Activated T-cell treated with anti-CD3 and anti-CD28 coated beads, Interleukin-2, amount 50 U/mL, for 48 hours (primary cell): ENCODE results near the gene DAPK3.
A peak's percentile ranks its signal among the peaks of the same experiment; 100 is the strongest.
"Not testable (repeated sequence)": the region's sequence is repeated elsewhere in the genome, so short reads cannot be mapped to it uniquely, and the experiment has no call there.

Experiments used
- DNase-seq, 2 experiments: peaks; one replicate each; pipeline ENCODE4 v3.0.0-alpha.2; 2020

The DAPK3 gene

DNA sequence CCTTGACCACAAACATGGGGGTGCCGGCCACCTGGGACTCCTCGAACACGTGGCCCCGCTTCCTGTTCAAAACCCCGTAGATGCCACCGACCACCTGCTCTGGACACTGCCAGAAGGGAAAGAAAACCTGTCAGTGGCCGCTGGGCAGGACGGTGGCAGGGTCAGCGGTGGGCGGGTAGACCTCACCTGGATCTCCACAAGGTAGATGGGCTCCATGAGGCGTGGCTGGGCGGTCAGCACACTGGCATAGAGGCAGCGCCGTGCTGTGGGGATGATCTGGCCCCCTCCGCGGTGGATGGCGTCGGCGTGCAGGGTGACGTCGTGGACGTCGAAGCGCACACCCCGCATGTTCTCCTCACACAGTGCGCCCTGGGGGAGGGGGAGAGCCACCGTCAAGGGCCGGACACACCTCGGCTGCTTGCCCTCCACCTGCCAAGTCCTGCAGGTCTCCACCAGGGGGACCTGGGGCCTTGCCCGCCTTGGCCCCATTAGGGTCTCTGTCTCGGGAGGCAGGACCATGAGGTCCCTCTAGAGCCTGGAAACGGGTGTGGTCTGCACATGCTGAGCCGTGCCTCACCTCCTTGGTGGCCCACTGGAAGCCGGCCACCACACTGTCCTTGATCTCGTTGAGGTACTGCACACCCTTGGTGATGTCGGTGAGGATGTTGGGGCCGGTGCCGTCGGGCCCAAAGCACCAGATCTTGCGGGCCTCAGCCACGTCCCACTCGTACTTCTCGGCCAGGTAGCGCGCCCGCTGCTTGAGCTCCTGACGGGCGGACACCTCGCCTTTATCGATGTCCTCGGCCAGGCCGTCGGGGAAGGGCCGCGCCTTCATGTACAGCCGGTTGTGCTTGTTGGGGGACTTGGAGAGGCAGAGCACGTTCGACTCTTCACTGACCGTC lies 6.6 kb upstream of the DAPK3 start:
- peak; percentile 33 to 43 for DNase-seq

DNA sequence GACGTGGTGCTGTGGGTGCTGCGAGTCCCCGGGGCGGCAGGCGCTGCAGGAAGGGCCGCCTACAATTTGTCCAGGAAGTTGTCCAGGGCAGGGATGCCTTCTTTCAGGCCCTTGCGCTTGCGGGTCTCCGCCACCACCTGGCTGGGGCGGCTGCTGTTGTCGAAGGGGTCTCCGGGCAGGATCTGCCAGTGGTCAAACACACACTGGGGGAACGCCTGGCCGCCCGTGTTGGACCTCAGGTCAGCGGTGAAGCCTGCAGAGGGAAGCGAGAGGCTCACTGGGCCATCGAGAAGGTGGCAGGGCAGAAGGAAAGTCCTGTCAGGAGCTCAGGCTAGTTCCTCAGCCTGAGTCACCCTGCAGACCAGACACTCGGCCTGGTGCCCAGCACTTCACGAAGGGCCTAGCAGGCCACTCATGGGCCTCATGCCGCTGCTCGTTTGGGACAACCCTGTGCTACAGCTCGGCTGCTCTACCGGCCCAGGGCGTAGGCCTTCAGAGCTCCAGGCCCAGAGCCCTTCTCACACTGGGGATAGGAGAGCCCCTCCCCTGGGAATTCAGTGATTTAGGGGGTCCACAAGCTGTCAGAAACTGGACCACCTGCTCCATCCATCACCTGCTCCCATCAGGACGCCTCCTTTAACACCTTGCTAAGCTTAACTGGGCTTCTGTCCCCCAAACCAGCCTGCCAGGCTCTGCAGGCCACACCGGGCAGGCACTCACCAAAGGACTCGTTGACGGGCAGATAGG lies 5.8 kb upstream of the DAPK3 start:
- peak; percentile 34 to 35 for DNase-seq

GRCh38 chr19:3975637-3976087 lies 4.8 kb upstream of the DAPK3 start:
- peak; percentile 46 to 48 for DNase-seq

GRCh38 chr19:3975144-3975543 lies 4.2 kb upstream of the DAPK3 start:
- peak; percentile 40 to 43 for DNase-seq

DNA sequence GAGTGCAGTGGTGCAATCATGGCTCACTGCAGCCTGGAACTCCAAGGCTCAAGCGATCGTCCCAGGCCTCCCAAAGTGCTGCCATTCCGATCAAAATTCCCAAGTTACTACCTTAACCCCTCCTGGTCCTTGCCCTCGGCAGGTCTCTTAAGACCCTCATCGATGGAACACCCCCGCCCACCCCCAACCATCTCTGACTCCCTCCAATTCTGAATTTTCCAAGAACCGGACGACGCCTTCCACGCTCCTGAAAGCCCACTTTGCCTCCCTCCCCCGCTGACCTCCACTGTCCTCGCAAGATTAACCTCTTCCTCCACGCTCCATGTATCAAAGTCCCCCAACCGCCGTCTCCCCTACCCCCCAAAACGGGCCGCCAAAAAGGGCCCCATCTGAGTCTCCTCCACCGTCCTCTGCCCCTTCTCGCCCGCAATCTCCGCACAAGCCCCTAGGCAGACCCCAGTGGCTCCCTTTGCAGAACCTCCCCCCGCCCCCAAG lies 539 bp downstream of the DAPK3 start:
- no peak for DNase-seq

DNA sequence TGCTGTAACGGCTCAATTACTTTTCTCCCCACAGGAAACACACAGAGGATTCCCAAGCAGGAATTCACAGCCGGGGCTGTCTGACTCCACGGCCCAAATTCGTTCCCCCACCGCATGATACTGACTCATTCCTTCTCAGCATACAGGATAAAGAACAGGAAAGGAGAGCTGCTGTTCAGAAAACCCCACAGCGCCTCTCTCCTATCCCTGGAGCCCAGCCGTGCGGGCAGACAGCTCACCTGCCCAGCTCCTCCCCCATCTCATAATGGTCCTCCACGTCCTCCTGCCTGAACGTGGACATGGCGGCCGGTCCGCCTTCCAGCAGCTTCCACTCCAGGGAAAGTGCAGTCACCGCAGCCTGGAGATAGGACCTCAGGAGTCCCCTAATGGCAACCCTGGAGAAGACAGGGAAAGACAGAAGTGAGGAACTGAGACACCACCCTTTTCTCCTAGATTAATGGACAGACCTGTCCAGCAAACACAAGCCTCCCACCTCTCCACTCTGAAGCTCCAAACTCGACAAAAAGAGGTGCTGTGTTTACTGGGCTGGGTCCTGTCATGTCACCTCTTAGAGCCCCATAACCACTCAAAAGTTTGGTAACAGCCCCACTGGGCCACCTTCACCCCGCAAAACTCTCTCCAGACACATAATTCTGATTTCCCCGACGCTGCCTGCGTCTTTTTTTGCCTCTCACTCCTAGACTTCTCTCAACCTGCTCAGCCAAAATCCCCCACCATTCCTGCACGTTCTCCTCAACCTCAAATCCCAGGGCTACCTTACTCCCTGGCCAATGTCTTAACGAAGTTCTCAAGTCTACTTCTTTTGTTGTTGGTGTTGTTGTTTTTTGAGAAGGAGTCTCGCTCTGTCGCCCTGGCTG lies 1.2 kb downstream of the DAPK3 start:
- DNase-seq = no peak

- DNase-seq = no peak
Observed at GRCh38 chr19:3968556-3969434, 2.1 kb downstream of the DAPK3 start.

DNA sequence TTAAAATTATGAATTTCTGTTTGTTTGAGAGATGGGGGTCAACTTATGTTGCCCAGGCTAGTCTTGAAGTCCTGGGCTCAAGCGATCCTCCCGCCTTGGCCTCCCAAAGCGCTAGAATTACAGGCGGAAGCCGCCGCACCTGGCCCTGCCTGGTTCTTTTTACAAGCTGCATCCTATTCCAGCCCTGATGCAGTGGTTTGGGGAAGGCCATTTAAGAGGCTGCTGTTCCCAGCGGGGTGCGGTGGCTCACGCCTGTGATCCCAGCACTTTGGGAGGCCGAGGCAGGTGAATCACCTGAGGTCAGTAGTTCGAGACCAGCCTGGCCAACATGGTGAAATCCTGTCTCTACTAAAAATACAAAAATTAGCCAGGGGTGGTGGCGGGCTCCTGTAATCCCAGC lies 2.9 kb downstream of the DAPK3 start:
- DNase-seq = not testable (repeated sequence)

DNA sequence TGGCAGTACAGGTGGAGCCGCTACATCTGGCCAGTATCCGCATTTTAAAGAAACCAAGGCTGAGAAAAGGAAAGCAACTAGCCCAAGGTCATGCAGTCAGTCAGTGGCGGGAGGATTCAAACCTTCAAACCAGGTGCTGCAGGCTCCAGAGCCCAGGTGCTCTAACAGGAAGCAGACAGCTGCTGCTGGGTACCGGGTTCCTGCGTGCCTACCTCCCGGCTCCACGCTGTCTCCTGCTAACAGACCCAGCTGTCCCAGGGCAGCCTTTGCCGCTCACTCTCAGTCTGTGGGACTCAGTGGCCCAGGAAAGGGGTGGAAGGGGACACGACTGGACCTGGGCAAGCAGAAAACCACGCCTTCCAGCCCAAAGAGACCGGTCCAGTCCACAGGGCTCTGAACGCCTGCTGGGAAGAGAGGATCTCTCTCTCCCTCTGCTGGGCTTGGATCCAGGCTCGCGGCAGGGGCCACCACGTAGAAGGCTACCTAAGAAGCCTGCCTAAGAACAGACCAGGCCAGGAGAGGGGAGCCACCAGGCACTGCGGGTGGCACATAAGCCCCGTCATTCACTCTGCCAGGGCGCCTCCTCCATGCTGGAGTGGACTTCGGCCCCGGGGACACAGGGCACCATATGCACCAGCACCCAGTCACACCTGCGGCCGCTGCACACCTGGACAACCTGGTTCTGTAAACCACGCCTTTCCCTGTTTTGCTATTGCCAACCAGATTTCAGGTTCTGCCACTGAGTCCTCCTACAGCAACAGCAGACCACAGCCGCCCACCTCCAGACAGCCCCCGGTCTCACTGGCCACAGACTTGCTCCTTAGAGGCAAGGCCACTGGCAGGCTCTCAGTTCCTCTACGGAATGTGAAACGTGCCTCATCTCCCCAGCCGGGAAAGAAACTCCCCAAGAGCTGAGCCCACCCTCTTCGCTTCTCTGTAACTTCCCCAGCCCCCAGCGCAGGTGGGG lies 4.6 kb downstream of the DAPK3 start:
- DNase-seq = no peak

DNA sequence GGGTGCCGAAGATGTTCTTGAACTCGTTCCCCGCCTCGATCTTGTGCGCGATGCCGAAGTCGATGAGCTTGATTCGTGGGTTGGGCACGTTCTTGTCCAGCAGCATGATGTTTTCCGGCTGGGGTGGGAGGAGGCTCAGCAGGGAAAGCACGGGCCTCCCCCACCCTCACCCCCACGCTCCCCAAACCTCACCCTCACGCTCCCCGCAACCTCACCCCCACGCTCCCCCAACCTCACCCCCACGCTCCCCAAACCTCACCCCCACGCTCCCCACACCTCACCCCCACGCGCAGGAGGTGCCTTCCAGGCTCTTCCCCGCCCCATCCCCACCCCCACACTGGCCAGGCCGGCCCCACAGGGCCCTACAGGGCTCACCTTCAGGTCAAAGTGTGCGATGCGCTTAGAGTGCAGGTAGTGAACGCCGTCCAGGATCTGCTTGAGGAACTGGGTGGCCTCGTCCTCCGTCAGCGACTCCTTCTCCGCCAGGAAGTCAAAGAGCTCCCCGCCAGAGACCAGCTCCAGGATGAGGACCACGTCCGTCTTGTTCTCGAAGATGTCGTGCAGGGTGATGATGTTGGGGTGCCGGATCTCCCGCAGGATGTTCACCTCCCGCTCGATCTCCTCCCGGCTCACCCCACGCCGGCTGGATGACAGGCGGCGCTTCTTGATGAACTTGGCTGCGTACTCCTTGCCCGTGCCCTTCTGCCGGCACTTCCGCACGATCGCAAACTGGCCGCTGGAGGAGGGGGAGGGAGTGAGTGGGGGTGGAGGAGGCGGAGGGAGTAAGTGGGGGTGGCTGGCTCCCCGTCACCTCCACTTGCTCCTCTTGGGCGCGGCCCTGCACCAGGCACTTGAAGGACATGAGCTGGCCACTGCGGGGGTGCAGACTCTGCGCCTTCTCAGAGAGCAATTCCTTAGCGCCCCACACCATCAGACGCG lies 6.4 kb downstream of the DAPK3 start:
- DNase-seq = no peak

DNA sequence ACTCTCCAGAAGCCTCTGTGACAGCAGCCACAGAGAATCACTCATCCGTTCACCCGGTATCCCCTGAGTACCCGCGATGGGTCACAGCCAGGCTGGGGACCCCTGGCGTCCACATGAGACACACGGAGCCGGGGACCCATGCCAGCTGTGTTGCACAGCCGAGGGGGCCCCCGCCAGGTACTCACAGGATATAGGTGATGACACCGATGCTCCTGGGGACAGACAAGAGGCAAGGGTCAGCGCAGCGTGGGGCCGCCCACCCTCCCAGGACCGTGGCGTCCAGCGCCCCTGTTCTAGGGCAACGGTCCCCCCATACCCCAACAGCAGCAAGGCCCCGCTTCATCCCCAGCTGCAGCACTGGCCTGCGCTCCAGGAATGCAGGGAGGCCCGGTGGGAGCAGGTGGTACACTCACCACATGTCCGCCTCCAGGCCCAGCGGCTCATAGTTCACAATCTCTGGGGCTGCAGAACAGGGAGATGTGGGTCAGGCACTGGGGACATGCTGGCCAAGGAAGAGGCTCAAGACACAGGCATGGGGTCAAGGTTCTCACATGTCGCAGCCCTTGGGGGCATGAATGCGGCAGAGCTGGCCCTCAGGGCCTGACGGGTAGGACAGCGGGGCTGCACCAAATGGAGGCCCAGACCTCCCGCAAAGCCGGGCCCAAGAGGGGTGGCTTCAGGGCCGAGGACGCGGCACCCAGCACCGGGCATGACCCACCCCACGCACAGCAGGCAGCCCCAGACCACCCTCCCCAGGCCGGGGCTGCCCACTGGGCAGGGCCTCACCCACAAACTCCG lies 7.2 kb downstream of the DAPK3 start:
- DNase-seq = no peak

GRCh38 chr19:3961007-3961406 lies 9.9 kb downstream of the DAPK3 start:
- DNase-seq = no peak

DNA sequence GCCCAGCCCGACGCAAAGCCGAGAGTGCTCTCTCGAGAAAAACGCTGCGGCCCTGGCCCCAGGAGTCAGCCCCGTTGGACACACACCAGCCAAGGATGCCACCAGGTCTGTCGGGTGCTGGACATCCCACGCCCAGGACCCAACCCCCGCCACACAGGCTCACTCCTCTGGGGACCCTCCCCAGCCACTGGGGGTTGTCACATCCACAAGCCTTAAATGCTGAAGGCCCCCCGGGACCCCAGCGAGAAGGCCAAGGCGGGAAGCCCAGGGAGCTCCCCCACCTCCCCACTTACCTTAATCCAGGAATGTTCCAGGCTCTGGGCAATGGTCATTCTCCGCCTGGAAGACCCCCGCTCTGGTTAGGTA lies 11.2 kb downstream of the DAPK3 start:
- DNase-seq = no peak

DNA sequence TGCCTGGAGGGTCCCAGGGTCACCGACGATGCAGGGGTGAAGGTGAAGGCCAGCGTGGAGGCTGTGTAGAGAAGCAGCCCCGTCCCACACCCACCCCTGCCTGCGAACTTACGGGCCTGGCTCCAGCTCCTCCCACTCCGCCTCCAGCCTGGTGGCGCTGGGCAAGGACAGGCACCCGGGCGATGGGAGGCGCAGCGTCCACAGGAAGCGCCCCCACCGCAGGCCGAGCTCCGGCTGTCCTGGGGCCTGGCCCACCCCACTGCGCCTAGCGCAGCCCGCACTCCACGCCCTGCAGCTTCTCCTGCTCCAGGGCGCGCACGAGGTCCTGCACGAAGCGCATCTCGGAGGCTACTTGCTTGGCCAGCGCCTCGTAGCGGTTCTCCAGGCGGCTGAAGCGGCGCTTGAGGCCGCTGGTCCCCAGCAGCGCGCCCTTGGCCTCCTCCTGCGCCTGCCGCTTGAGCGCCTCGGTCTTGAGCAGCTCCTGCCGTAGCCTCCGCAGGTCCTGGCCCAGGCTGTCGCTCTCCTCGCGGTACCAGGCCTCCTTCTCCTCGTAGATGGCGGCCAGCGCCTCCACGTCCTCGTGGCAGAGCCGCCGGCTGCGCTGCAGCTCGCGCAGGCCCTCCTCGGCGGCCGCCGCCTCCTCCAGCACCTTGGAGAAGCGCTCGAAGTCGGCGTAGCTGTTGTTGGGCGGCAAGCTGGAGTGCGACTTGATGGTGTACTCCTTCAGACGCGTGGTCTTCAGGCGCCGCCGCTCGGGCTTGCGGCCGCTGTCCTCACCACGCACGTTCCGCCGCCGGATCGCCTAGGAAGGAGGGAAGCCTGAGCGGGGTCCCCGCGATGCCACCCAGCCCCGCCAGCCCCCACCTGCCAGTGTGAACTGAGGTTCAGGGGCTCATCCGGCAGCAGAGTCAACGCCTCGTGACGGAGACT lies 11.8 kb downstream of the DAPK3 start:
- DNase-seq = no peak

- DNase-seq = no peak
Observed at GRCh38 chr19:3955688-3956087, 15.2 kb downstream of the DAPK3 start.

DNA sequence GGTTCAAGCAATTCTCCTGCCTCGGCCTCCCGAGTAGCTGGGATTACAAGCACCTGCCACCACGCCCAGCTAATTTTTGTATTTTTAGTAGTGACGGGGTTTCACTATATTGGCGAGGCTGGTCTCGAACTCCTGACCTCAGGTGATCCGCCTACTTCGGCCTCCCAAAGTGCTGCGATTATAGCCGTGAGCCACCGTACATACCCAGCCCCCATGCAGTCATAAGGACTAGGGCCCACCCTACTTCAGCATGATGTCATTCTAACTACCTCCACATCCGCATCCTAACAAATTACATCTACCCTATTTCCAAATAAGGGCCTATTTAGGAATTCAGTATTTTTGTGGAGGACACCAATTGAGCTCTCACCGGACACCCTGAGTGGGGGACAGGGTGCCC lies 15.6 kb downstream of the DAPK3 start:
- DNase-seq = not testable (repeated sequence)

- no peak for DNase-seq
Observed at GRCh38 chr19:3954107-3954506, 16.8 kb downstream of the DAPK3 start.
